GM12873 (cell line): ENCODE measurements around the gene TTC17.

Experiments used
- TF ChIP-seq, protein P1 (sequence below): IDR thresholded peaks from 2 replicates; pipeline ENCODE4 v1.5.1; 2012; ENCODE audit warnings: low read depth, mild to moderate bottlenecking, moderate library complexity, low read length, control low read depth; ENCODE audit not compliant: insufficient read depth; ENCODE audit errors: missing control alignments

The TTC17 gene

DNA sequence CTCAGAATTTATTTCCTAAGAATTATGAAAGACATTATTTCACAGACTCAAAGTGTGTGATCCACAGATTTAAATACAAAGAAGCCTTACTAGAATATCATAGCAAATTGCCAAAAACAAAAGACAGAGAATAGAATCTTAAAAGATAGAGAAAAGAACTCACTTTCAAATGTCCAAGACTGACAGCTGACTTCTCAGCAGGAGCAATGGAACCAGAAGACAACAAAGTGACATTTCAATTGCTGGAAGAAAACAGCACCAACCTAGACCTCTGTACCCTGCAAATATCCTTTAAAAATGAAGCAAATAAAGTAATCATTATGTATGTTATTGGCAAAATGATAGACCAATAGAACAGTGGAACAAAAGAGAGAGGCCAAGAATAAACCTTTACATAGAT is 109.2 kb downstream of the TTC17 start:
- TF ChIP-seq, protein P1, sequence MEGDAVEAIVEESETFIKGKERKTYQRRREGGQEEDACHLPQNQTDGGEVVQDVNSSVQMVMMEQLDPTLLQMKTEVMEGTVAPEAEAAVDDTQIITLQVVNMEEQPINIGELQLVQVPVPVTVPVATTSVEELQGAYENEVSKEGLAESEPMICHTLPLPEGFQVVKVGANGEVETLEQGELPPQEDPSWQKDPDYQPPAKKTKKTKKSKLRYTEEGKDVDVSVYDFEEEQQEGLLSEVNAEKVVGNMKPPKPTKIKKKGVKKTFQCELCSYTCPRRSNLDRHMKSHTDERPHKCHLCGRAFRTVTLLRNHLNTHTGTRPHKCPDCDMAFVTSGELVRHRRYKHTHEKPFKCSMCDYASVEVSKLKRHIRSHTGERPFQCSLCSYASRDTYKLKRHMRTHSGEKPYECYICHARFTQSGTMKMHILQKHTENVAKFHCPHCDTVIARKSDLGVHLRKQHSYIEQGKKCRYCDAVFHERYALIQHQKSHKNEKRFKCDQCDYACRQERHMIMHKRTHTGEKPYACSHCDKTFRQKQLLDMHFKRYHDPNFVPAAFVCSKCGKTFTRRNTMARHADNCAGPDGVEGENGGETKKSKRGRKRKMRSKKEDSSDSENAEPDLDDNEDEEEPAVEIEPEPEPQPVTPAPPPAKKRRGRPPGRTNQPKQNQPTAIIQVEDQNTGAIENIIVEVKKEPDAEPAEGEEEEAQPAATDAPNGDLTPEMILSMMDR, result no peak

DNA sequence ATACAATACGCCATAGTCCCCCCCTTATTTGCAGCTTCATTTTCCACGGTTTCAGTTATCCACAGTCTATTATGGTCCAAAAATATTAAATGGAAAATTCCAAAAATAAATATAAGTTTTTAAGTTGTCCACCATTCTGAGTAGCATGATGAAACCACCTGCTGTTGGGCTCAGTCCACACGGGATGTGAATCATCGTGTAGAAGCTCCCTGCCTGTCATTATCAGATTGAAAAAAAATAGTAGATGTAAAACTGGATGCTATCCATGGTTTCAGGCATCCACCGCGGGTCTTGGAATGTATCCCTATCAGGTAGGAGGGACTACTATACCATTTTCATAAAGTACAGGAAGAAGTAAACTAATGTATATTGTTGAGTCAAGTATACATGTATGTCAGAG is 127.4 kb downstream of the TTC17 start:
- TF ChIP-seq, protein P1, result no peak

DNA sequence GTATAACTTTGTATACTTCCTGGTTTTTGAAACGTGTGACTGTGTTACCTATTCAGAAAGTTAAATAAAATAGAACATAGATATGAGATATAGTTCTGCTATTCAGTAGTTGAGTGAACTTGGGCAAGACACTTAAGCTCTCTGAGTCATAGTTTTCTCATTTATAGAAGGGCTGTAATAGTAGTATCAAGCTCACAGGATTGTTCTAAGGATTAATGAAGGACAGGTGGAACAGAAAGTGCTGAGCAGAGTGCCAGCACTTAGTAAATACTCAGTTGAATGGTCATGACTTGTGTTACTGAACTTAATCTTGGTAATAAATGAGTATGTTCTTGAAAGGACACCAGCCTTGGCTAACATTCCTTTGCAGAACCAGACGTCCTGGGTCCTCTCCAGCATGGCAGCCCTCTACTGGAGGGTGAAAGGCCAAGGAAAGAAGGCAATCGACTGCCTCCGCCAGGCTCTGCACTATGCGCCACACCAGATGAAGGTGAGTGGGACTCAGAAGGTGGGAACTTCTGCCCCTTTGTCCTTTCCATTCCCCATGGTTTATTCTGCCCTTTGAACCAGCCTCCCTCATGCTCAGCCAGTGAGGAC is 131.2 kb downstream of the TTC17 start:
- TF ChIP-seq, protein P1, result no peak

DNA sequence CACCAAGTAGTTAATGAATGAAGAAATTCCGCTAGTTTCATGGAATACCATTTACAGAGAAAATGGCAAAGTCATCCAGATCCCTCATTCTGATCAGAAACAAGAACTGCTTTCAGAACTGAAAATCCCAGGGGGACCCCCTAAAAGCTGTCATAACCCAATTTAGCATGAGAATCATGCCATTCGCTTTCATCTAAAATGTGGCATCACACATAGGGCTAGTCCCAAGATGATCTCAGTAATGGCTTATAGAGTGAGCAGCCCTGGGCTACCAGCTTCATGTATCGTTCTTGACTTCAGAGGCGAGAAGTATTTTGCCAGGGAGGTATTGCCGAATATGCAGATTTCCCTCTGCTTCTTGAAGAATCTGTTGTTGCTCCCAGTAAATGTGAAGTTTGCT is 134.0 kb downstream of the TTC17 start:
- TF ChIP-seq, protein P1, result no peak

DNA sequence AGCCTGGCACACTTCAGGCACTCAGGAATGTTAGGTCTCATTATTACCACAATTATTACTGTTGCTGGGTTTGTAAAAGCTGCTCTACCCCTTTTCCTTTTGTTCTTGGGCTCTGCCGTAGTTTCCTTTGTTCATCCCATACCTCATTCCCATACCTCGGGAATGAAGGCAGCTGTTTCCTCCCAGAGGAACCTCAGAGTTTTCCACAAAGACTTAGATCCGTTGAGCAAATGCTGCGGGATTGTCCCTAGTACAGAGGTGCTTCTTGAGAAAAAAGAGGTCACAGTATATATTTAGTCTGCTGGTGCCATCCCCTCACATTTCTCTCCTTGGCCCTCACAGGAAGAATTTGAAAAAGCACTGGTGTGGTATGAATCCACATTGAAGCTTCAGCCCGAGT is 134.7 kb downstream of the TTC17 start:
- TF ChIP-seq, protein P1, result no peak

DNA sequence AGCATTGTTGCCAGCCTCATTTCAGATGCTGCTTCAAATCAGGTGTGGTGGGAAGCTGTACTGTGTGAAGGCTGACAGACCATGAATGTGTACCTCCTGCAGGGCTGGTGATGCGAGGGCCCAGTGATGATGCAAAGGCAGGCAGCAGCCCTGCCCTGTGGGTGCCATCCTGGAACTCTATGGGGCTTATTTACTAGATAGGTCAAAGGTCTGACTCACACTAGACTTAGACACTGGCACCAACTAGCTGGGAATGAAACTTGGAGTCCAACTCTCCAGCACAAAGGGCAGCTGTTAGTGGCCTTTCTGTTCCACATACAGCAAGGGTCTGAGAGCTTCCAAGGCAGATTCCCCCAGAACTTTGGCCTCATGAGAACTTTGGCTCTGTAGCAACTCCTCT is 138.4 kb downstream of the TTC17 start:
- TF ChIP-seq, protein P1, result no peak

DNA sequence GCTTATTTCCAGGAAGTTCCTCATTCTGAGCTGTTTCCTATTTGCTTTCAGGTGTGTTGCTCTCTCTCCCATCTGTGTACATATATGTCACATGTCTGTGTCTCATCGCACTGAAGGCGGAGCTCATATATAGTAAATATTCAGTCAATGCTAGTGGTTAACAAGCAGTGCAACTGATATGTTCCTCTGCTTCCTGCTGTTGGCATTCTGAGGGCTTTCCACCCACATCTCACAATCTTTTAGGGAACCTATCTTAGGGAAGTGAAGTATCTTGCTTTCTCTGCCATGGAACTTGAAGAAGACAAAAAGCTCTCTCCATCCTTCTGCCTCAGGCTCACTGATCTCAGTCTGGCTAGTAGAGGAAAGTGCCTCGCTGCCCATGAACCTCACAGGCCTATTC is 139.8 kb downstream of the TTC17 start:
- TF ChIP-seq, protein P1, result no peak
